Measurements from ENCODE around the gene HDAC2.

GRCh38 chr6:113920663-113921267, 50.2 kb downstream of the HDAC2 start:
- no peak for TF ChIP-seq POLR2AphosphoS5 (IDR thresholded peaks at IDR 0.05; ENCODE audit: low read depth)
- no peak for TF ChIP-seq CTCF (conservative IDR thresholded peaks at IDR 0.05; ENCODE audit: low read depth in 2 of 2)
- no peak for TF ChIP-seq EZH2phosphoT487 (IDR thresholded peaks at IDR 0.05; ENCODE audit: unreplicated experiment)
- TF ChIP-seq REST (IDR thresholded peaks at IDR 0.05; ENCODE audit: unreplicated experiment): no peak
- TF ChIP-seq EZH2 (IDR thresholded peaks at IDR 0.05; ENCODE audit: low read depth, unreplicated experiment): no peak
- TF ChIP-seq STAT1 (IDR thresholded peaks at IDR 0.05; ENCODE audit: unreplicated experiment): no peak
- no peak for TF ChIP-seq JUNB (IDR thresholded peaks at IDR 0.05; ENCODE audit: unreplicated experiment)
